ENCODE data around the gene C4orf50.

The C4orf50 gene

GRCh38 chr4:6056976-6057766 is 38.9 kb upstream of the C4orf50 start:
- Histone ChIP-seq H3K9ac (ENCODE audit: low read length) (no peak overlapping the region), H3K79me2 (ENCODE audit: low read length) (no peaks in the 10 kb centered on the region), H4K20me1 (ENCODE audit: insufficient read depth, low read length) (no peaks in the 10 kb centered on the region), H3K9me3 (ENCODE audit: insufficient read depth, low read length) (peaks cover 21% of the 10 kb centered on the region; the same call in 1 of the 2 replicates), H3K27me3 (ENCODE audit: low read depth, low read length) (no peaks in the 10 kb centered on the region), H2AFZ (ENCODE audit: low read depth, low read length) (no peak overlapping the region), H3K4me2 (ENCODE audit: low read length) (no peak overlapping the region), H3K4me3 (ENCODE audit: low read length) (no peak overlapping the region), H3K4me1 (ENCODE audit: low read length) (no peaks in the 10 kb centered on the region), H3K27ac (ENCODE audit: low read length) (no peak overlapping the region), H3K36me3 (replicated peaks; ENCODE audit: low read depth, low read length) (no peaks in the 10 kb centered on the region)
- TF ChIP-seq, protein P1, sequence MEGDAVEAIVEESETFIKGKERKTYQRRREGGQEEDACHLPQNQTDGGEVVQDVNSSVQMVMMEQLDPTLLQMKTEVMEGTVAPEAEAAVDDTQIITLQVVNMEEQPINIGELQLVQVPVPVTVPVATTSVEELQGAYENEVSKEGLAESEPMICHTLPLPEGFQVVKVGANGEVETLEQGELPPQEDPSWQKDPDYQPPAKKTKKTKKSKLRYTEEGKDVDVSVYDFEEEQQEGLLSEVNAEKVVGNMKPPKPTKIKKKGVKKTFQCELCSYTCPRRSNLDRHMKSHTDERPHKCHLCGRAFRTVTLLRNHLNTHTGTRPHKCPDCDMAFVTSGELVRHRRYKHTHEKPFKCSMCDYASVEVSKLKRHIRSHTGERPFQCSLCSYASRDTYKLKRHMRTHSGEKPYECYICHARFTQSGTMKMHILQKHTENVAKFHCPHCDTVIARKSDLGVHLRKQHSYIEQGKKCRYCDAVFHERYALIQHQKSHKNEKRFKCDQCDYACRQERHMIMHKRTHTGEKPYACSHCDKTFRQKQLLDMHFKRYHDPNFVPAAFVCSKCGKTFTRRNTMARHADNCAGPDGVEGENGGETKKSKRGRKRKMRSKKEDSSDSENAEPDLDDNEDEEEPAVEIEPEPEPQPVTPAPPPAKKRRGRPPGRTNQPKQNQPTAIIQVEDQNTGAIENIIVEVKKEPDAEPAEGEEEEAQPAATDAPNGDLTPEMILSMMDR (IDR thresholded peaks at IDR 0.05; ENCODE audit: low read depth, low read length): no peak
- no peak for TF ChIP-seq EZH2phosphoT487 (IDR thresholded peaks at IDR 0.05; ENCODE audit: low read depth)

DNA sequence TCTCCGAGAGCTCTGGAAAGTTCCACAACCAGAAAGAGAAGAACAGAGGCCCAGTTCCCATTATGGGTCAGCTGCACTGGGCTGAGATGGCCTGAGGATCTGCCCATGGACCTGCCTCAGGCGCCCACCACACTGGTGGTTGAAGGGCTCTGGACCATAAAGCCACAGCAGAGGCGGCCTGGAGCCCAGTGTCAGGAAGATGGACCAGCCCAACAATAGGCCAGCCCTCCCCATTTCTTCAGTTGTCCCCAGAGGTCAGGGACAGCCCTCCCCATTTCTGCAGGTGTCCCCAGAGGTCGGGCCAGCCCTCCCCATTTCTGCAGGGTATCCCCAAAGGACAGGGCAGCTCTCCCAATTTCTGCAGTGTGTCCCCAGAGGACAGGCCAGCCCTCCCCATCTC is 37.2 kb upstream of the C4orf50 start:
- Histone ChIP-seq H3K79me2 (ENCODE audit: low read length) (no peaks in the 10 kb centered on the region), H3K4me3 (ENCODE audit: low read length) (no peak overlapping the region), H3K27me3 (ENCODE audit: low read depth, low read length) (no peaks in the 10 kb centered on the region), H3K27ac (ENCODE audit: low read length) (no peak overlapping the region), H3K4me2 (ENCODE audit: low read length) (no peak overlapping the region), H3K9me3 (ENCODE audit: insufficient read depth, low read length) (peaks cover 14% of the 10 kb centered on the region; the same call in 1 of the 2 replicates), H2AFZ (ENCODE audit: low read depth, low read length) (no peak overlapping the region), H4K20me1 (ENCODE audit: insufficient read depth, low read length) (no peaks in the 10 kb centered on the region), H3K4me1 (ENCODE audit: low read length) (no peaks in the 10 kb centered on the region), H3K36me3 (replicated peaks; ENCODE audit: low read depth, low read length) (no peaks in the 10 kb centered on the region), H3K9ac (ENCODE audit: low read length) (no peak overlapping the region)
- TF ChIP-seq EZH2phosphoT487 (IDR thresholded peaks at IDR 0.05; ENCODE audit: low read depth): no peak
- TF ChIP-seq, protein P1 (IDR thresholded peaks at IDR 0.05; ENCODE audit: low read depth, low read length): no peak

DNA sequence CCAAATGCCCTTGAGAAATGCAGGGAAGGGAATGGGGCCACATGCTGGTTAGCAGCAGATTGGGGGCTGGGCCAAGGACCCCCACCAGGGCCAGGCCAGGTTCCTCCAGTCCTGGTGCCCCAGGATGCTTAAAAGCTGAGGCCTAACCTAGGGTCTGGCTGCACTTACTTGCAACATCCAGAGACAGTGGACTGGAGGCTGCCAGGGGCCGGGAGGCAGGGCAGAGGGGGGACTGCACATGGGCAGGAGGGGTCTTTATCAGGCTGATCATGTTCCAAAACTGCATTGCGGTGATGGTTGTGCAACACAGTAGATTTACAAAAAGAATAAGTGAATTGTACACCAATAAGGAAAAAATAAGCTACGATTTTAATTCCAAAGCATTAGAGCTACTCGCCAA is 36.8 kb upstream of the C4orf50 start:
- Histone ChIP-seq H3K27ac (ENCODE audit: low read length) (no peak overlapping the region), H3K4me2 (ENCODE audit: low read length) (no peak overlapping the region), H3K9me3 (ENCODE audit: insufficient read depth, low read length) (peaks cover 14% of the 10 kb centered on the region; the same call in 1 of the 2 replicates), H3K27me3 (ENCODE audit: low read depth, low read length) (no peaks in the 10 kb centered on the region), H3K4me3 (ENCODE audit: low read length) (no peak overlapping the region), H3K9ac (ENCODE audit: low read length) (no peak overlapping the region), H3K36me3 (replicated peaks; ENCODE audit: low read depth, low read length) (no peaks in the 10 kb centered on the region), H3K79me2 (ENCODE audit: low read length) (no peaks in the 10 kb centered on the region), H2AFZ (ENCODE audit: low read depth, low read length) (no peak overlapping the region), H3K4me1 (ENCODE audit: low read length) (no peaks in the 10 kb centered on the region), H4K20me1 (ENCODE audit: insufficient read depth, low read length) (no peaks in the 10 kb centered on the region)
- TF ChIP-seq, protein P1 (IDR thresholded peaks at IDR 0.05; ENCODE audit: low read depth, low read length): no peak
- TF ChIP-seq EZH2phosphoT487 (IDR thresholded peaks at IDR 0.05; ENCODE audit: low read depth): no peak

DNA sequence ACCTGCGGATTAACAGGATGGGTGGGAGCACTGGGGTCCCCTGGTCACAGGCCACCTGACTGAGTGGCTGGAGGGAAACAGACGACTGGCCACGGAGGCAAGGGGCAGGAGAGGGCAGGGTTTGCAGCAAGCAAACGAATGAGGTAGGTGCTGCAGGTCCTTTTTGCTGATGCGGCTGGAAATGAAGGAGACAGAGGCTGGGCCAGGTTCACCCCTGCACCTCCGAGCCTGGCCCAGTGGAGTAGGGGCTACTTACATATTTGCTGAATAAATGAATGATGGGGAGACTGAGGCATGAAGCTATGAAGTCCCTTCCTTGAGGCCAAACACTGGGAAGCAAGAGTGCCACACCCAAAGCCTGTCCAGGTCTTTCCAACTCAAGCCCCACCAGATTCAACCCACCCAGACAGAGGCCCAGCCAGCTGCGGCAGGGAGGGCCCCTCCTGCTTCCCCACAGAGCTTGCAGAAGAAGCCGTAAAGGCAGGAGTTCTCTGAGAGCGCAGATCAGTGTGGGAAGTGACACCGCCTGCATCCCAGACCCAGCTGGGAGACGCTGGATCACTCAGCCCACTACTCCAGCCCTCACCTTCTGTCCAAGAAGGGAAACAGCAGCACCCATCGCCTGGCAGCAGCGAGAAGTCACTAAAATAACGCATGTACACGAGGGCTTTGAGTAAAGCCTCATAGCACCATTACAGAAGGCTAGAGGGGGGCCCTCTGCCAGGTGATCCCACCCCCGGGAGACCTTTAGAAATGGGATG is 36.1 kb upstream of the C4orf50 start:
- H3K27me3 ChIP-seq (ENCODE audit: low read depth, low read length): no peaks in the 10 kb centered on the region
- no peaks in the 10 kb centered on the region for H4K20me1 ChIP-seq (ENCODE audit: insufficient read depth, low read length)
- H3K4me1 ChIP-seq (ENCODE audit: low read length): no peaks in the 10 kb centered on the region
- no peak overlapping the region for H3K4me3 ChIP-seq (ENCODE audit: low read length)
- no peaks in the 10 kb centered on the region for H3K79me2 ChIP-seq (ENCODE audit: low read length)
- TF ChIP-seq, protein P1 (IDR thresholded peaks at IDR 0.05; ENCODE audit: low read depth, low read length): no peak
- no peak for TF ChIP-seq EZH2phosphoT487 (IDR thresholded peaks at IDR 0.05; ENCODE audit: low read depth)
- H2AFZ ChIP-seq (ENCODE audit: low read depth, low read length): no peak overlapping the region
- H3K4me2 ChIP-seq (ENCODE audit: low read length): no peak overlapping the region
- no peak overlapping the region for H3K9ac ChIP-seq (ENCODE audit: low read length)
- H3K27ac ChIP-seq (ENCODE audit: low read length): no peak overlapping the region
- H3K36me3 ChIP-seq (replicated peaks; ENCODE audit: low read depth, low read length): no peaks in the 10 kb centered on the region
- peaks cover 14% of the 10 kb centered on the region; the same call in 1 of the 2 replicates for H3K9me3 ChIP-seq (ENCODE audit: insufficient read depth, low read length)
